PFSK-1 (cell line): Measurements from ENCODE around the gene GNAS.
A peak's percentile ranks its signal among the peaks of the same experiment; 100 is the strongest.

Experiments used
- FOXP2 ChIP-seq: optimal IDR thresholded peaks from 2 replicates; pipeline ENCODE3; 2011; ENCODE audit warnings: borderline replicate concordance, control low read depth, inconsistent platforms; ENCODE audit not compliant: insufficient read depth; ENCODE audit errors: extremely low read length, extremely low read depth
- POLR2AphosphoS5 ChIP-seq: IDR thresholded peaks from 2 replicates; pipeline ENCODE4 v1.6.1; 2012; ENCODE audit warnings: low read depth, mild to moderate bottlenecking, control low read depth, low read length, moderate library complexity
- REST ChIP-seq, 2 experiments: IDR thresholded peaks; 2 replicates each; pipeline versions ENCODE4 v1.6.1 to v1.8.0; 2011 to 2012; ENCODE audit warnings: low read depth in 2 of 2, low read length in 2 of 2, control low read depth in 1 of 2, inconsistent platforms in 1 of 2, mild to moderate bottlenecking in 1 of 2, moderate library complexity in 1 of 2; ENCODE audit not compliant: insufficient read depth in 1 of 2
- SIN3A ChIP-seq: IDR thresholded peaks from 2 replicates; pipeline ENCODE4 v1.6.1; 2012; ENCODE audit warnings: mild to moderate bottlenecking, low read length, moderate library complexity, borderline replicate concordance; ENCODE audit not compliant: insufficient read depth
- TAF1 ChIP-seq: IDR thresholded peaks from 2 replicates; pipeline ENCODE4 v1.6.1; 2012; ENCODE audit warnings: low read length, control low read depth, borderline replicate concordance; ENCODE audit not compliant: insufficient read depth

GNAS gene

GRCh38 chr20:58911970-58912369 is 59.5 kb downstream of the GNAS start:
- TF ChIP-seq FOXP2 (no peak), SIN3A (no peak), POLR2AphosphoS5 (0 out of 2 replicates have a peak, but pooled peaks have one; percentile 43), TAF1 (no peak), REST (IDR thresholded peaks at IDR 0.05; ENCODE audit: insufficient read depth in 1 of 2, low read depth in 2 of 2, low read length in 2 of 2) (no peak)

GRCh38 chr20:58913079-58913478 is 60.6 kb downstream of the GNAS start:
- TF ChIP-seq FOXP2 (no peak), TAF1 (no peak), SIN3A (no peak), POLR2AphosphoS5 (no peak), REST (IDR thresholded peaks at IDR 0.05; ENCODE audit: insufficient read depth in 1 of 2, low read depth in 2 of 2, low read length in 2 of 2) (no peak)

- TF ChIP-seq TAF1 (no peak), SIN3A (no peak), REST (IDR thresholded peaks at IDR 0.05; ENCODE audit: insufficient read depth in 1 of 2, low read depth in 2 of 2, low read length in 2 of 2) (no peak), FOXP2 (no peak), POLR2AphosphoS5 (no peak)
Measured at GRCh38 chr20:58918621-58919020, 66.1 kb downstream of the GNAS start.

- TF ChIP-seq POLR2AphosphoS5 (no peak), TAF1 (no peak), SIN3A (no peak), FOXP2 (no peak), REST (IDR thresholded peaks at IDR 0.05; ENCODE audit: insufficient read depth in 1 of 2, low read depth in 2 of 2, low read length in 2 of 2) (no peak)
Measured at GRCh38 chr20:58921564-58921963, 69.0 kb downstream of the GNAS start.

- TF ChIP-seq FOXP2 (no peak), REST (IDR thresholded peaks at IDR 0.05; ENCODE audit: insufficient read depth in 1 of 2, low read depth in 2 of 2, low read length in 2 of 2) (no peak), SIN3A (no peak), POLR2AphosphoS5 (no peak), TAF1 (no peak)
Measured at GRCh38 chr20:58922036-58922435, 69.5 kb downstream of the GNAS start.
